A549 (cell line): ENCODE data around the gene PIP4K2A.
"Not testable (repeated sequence)": the region's sequence is repeated elsewhere in the genome, so short reads cannot be mapped to it uniquely, and the experiment has no call there.

Experiments used
- BHLHE40 ChIP-seq: IDR thresholded peaks from 2 replicates; pipeline ENCODE4 v1.6.1; 2012; ENCODE audit warnings: low read depth, low read length, inconsistent platforms
- CTCF ChIP-seq: fragments of >200 bp; sonication (Bioruptor Twin); formaldehyde crosslinking; IDR thresholded peaks from 3 replicates; pipeline ENCODE4 v1.5.1; 2016
- JUN ChIP-seq, 2 experiments: fragments of >200 bp; sonication (Bioruptor Twin); formaldehyde crosslinking; IDR thresholded peaks; 2 replicates in 1 of 2; 3 replicates in 1 of 2; pipeline ENCODE4 v1.6.1; 2016 to 2017
- POLR2A ChIP-seq: IDR thresholded peaks from 2 replicates; pipeline ENCODE4 v1.6.1; 2012; ENCODE audit warnings: mild to moderate bottlenecking, low read length
- RARB ChIP-seq: fragments of 250-450 bp; sonication (Bioruptor Pico); IDR thresholded peaks from 2 replicates; pipeline ENCODE4 v1.8.0; 2021; ENCODE audit warnings: mild to moderate bottlenecking, moderate library complexity
- REST ChIP-seq: fragments of 200-600 bp; sonication (generic); IDR thresholded peaks from 2 replicates; pipeline ENCODE4 v1.6.1; 2016; ENCODE audit warnings: antibody characterized with exemption, mild to moderate bottlenecking, moderate library complexity
- SREBF2 ChIP-seq: fragments of 450-650 bp; IDR thresholded peaks from 2 replicates; pipeline ENCODE4 v1.6.1; 2014; ENCODE audit warnings: mild to moderate bottlenecking, moderate library complexity
- ZNF302 ChIP-seq: fragments of 250-450 bp; sonication (Bioruptor Pico); IDR thresholded peaks from 2 replicates; pipeline ENCODE4 v1.9.0; 2021; ENCODE audit warnings: inconsistent platforms, mild to moderate bottlenecking, moderate library complexity

- not testable (repeated sequence) for TF ChIP-seq CTCF; BHLHE40; RARB; ZNF302 (CRISPR knock-in tag); JUN (IDR thresholded peaks at IDR 0.05); POLR2A; SREBF2; REST
Observed at GRCh38 chr10:22514414-22514758, 200.0 kb downstream of the PIP4K2A start.
